GM23248 (cell line): Measurements from ENCODE around the gene INAFM1. TPM values are rescaled to one million over a fixed set of nuclear protein-coding genes. Genes with fewer than 3 reads are reported as not detected.

ENCODE experiments used
- DNase-seq: peaks from one replicate; pipeline ENCODE4 v3.0.0-alpha.2; 2015
- H2AFZ ChIP-seq: fragments of 200-600 bp; sonication (generic); 2 replicates; pipeline ENCODE4 v1.6.1; 2016; ENCODE audit warnings: antibody characterized with exemption
- H3F3A ChIP-seq: fragments of 200-600 bp; sonication (generic); 2 replicates; pipeline ENCODE4 v1.6.1; 2016; ENCODE audit warnings: mild to moderate bottlenecking, antibody characterized with exemption, mixed run types; ENCODE audit not compliant: insufficient read depth
- H3K27ac ChIP-seq: fragments of 200-600 bp; sonication (generic); 2 replicates; pipeline ENCODE4 v1.5.1; 2016; ENCODE audit warnings: mild to moderate bottlenecking
- H3K27me3 ChIP-seq: fragments of 200-600 bp; sonication (generic); replicated peaks from 2 replicates; pipeline ENCODE4 v1.6.1; 2016; ENCODE audit warnings: mild to moderate bottlenecking; ENCODE audit not compliant: insufficient read depth
- H3K36me3 ChIP-seq: fragments of 200-600 bp; sonication (generic); 2 replicates; pipeline ENCODE4 v1.6.1; 2016; ENCODE audit warnings: low read depth, mild to moderate bottlenecking
- H3K4me1 ChIP-seq: fragments of 200-600 bp; sonication (generic); 2 replicates; pipeline ENCODE4 v1.6.1; 2016; ENCODE audit warnings: mild to moderate bottlenecking; ENCODE audit not compliant: insufficient read depth
- H3K4me2 ChIP-seq: fragments of 200-600 bp; sonication (generic); one replicate; pipeline ENCODE4 v1.6.1; 2016; ENCODE audit warnings: mild to moderate bottlenecking; ENCODE audit not compliant: unreplicated experiment
- H3K4me3 ChIP-seq: fragments of 200-600 bp; sonication (generic); 2 replicates; pipeline ENCODE4 v1.5.1; 2016; ENCODE audit warnings: mild to moderate bottlenecking
- H3K79me2 ChIP-seq: fragments of 200-600 bp; sonication (generic); 2 replicates; pipeline ENCODE4 v1.6.1; 2016; ENCODE audit warnings: mild to moderate bottlenecking; ENCODE audit not compliant: insufficient read depth
- H3K9ac ChIP-seq: fragments of 200-600 bp; sonication (generic); 2 replicates; pipeline ENCODE4 v1.6.1; 2016; ENCODE audit warnings: mild to moderate bottlenecking
- H3K9me2 ChIP-seq: fragments of 200-600 bp; sonication (generic); 2 replicates; pipeline ENCODE4 v1.6.1; 2016; ENCODE audit warnings: mixed run types, mild to moderate bottlenecking, moderate library complexity; ENCODE audit not compliant: insufficient read depth
- H3K9me3 ChIP-seq: fragments of 200-600 bp; sonication (generic); one replicate; pipeline ENCODE4 v1.6.1; 2017; ENCODE audit warnings: low read depth
- H4K20me1 ChIP-seq: fragments of 200-600 bp; sonication (generic); 2 replicates; pipeline ENCODE4 v1.6.0; 2016; ENCODE audit not compliant: insufficient read depth
- EZH2 ChIP-seq: fragments of 200-600 bp; sonication (generic); IDR thresholded peaks from 2 replicates; pipeline ENCODE4 v1.6.1; 2018; ENCODE audit warnings: antibody characterized with exemption, mild to moderate bottlenecking; ENCODE audit not compliant: insufficient read depth, poor library complexity, severe bottlenecking
- EZH2phosphoT487 ChIP-seq: fragments of 200-600 bp; sonication (generic); IDR thresholded peaks from 2 replicates; pipeline ENCODE4 v1.6.1; 2018; ENCODE audit warnings: antibody characterized with exemption, moderate library complexity, mild to moderate bottlenecking, low read depth; ENCODE audit not compliant: insufficient read depth
- WGBS, 2 experiments: methylation state at CpG; one replicate each; pipeline ENCODE4 v1.1.6; 2015 to 2017; ENCODE audit warnings: low lambda C conversion rate in 2 of 2, low coverage in 1 of 2; ENCODE audit errors: missing lambda C conversion rate in 2 of 2; 5-methylcytosine and 5-hydroxymethylcytosine counted together
- in situ Hi-C: fragments of 300-500 bp; cut with MboI; formaldehyde crosslinking; loops from 2 replicates; pipeline ENCODE4 v1.15.0; 2020
- polyA plus RNA-seq: library from polyadenylated mRNA; unstranded; fragments of >200 nt; fragmentation: Nextera tagmentation; extraction: Ambion mirVana; gene quantifications from 2 replicates; pipeline ENCODE4 v1.2.1, GENCODE V29; 2016
- total RNA-seq: library from RNA; depleted of rRNA; stranded (reverse); fragments of >200 nt; shearing (Covaris generic); gene quantifications from 2 replicates; pipeline ENCODE4 v1.2.3, GENCODE V29; 2014

Gene INAFM1
- total and polyA plus RNA-seq, 2 experiments from 2014 or later: 5.2 to 14.1 TPM

- no peak overlapping the region for H3K4me2 ChIP-seq
- no peaks in the 10 kb centered on the region for H3K9me2 ChIP-seq
- no peak overlapping the region for H3K27ac ChIP-seq
- H3K79me2 ChIP-seq: peaks cover 85% of the 10 kb centered on the region
- H3K27me3 ChIP-seq: no peaks in the 10 kb centered on the region
- DNase-seq: no peak
- no peak overlapping the region for H3K9ac ChIP-seq
- no peaks in the 10 kb centered on the region for H3K4me1 ChIP-seq
- no peak overlapping the region for H2AFZ ChIP-seq
- in situ Hi-C loops: no loop called here
- peaks cover 4% of the 10 kb centered on the region; the same call in 1 of the 2 replicates for H3K36me3 ChIP-seq
- no peaks in the 10 kb centered on the region for H4K20me1 ChIP-seq
- TF ChIP-seq EZH2: no peak
- TF ChIP-seq EZH2phosphoT487: no peak
- H3K4me3 ChIP-seq: no peak overlapping the region
- 0 out of 2 replicates have a peak, but pooled peaks cover 3% of the 10 kb centered on the region for H3F3A ChIP-seq
- WGBS, 2 experiments: 94 to 95% methylated on average over 22 to 30 of the region's 30 CpGs
- no peaks in the 10 kb centered on the region for H3K9me3 ChIP-seq
Observed at GRCh38 chr19:47264629-47265028, 10.1 kb upstream of the INAFM1 start.

- Histone ChIP-seq H3K27me3 (no peaks in the 10 kb centered on the region), H3K9me3 (no peaks in the 10 kb centered on the region), H3K4me2 (no peak overlapping the region), H3K27ac (no peak overlapping the region), H3F3A (0 out of 2 replicates have a peak, but pooled peaks cover 6% of the 10 kb centered on the region), H3K9me2 (no peaks in the 10 kb centered on the region), H3K9ac (no peak overlapping the region), H3K4me1 (no peaks in the 10 kb centered on the region), H3K79me2 (peaks cover 67% of the 10 kb centered on the region), H4K20me1 (no peaks in the 10 kb centered on the region), H3K36me3 (peaks cover 4% of the 10 kb centered on the region; the same call in 1 of the 2 replicates), H2AFZ (no peak overlapping the region), H3K4me3 (no peak overlapping the region)
- in situ Hi-C loops: no loop called here
- WGBS, 2 experiments: 87 to 90% methylated on average over 10 to 21 of the region's 21 CpGs
- TF ChIP-seq EZH2phosphoT487 (no peak), EZH2 (no peak)
- no peak for DNase-seq
Observed at GRCh38 chr19:47266401-47266941, 8.2 kb upstream of the INAFM1 start.

GRCh38 chr19:47267350-47267759, 7.3 kb upstream of the INAFM1 start:
- WGBS, 2 experiments: 65 to 69% methylated on average over 13 to 14 of the region's 14 CpGs
- H3K27ac ChIP-seq: no peak overlapping the region
- H3K27me3 ChIP-seq: no peaks in the 10 kb centered on the region
- H3K4me1 ChIP-seq: peaks cover 4% of the 10 kb centered on the region
- no peaks in the 10 kb centered on the region for H3K9me2 ChIP-seq
- no peak overlapping the region for H3K4me2 ChIP-seq
- no peak overlapping the region for H2AFZ ChIP-seq
- no peaks in the 10 kb centered on the region for H4K20me1 ChIP-seq
- TF ChIP-seq EZH2phosphoT487: no peak
- no peak for TF ChIP-seq EZH2
- no peak overlapping the region for H3K9ac ChIP-seq
- H3F3A ChIP-seq: peaks cover 11% of the 10 kb centered on the region
- DNase-seq: no peak
- H3K9me3 ChIP-seq: no peaks in the 10 kb centered on the region
- peaks cover 59% of the 10 kb centered on the region for H3K79me2 ChIP-seq
- peaks cover 4% of the 10 kb centered on the region; the same call in 1 of the 2 replicates for H3K36me3 ChIP-seq
- in situ Hi-C loops: no loop called here
- no peak overlapping the region for H3K4me3 ChIP-seq

- Histone ChIP-seq H4K20me1 (no peaks in the 10 kb centered on the region), H3K4me1 (peaks cover 11% of the 10 kb centered on the region), H3K27ac (no peak overlapping the region), H3K9me2 (no peaks in the 10 kb centered on the region), H3K79me2 (peaks cover 52% of the 10 kb centered on the region), H3K27me3 (no peaks in the 10 kb centered on the region), H3F3A (peaks cover 17% of the 10 kb centered on the region), H3K36me3 (peaks cover 4% of the 10 kb centered on the region; the same call in 1 of the 2 replicates), H3K4me3 (no peak overlapping the region), H2AFZ (no peak overlapping the region), H3K9me3 (no peaks in the 10 kb centered on the region), H3K9ac (no peak overlapping the region), H3K4me2 (no peak overlapping the region)
- 71 to 73% methylated on average over 6 of the region's 6 CpGs for WGBS, 2 experiments
- in situ Hi-C loops: no loop called here
- TF ChIP-seq EZH2 (no peak), EZH2phosphoT487 (no peak)
- no peak for DNase-seq
Observed at GRCh38 chr19:47268028-47268427, 6.7 kb upstream of the INAFM1 start.
